GM18951 (cell line): ENCODE results near the gene DCLK1.

Experiments used
- POLR2A ChIP-seq: IDR thresholded peaks from 4 replicates; pipeline ENCODE4 v1.6.1; 2011; ENCODE audit warnings: mild to moderate bottlenecking; ENCODE audit not compliant: insufficient read length, insufficient read depth; ENCODE audit errors: extremely low read depth
- in situ Hi-C: fragments of 300-500 bp; cut with MboI; formaldehyde crosslinking; loops from one replicate; pipeline ENCODE4 v1.12.0; 2022; ENCODE audit warnings: low sequenced_read_pairs, mixed read lengths, inconsistent platforms; ENCODE audit not compliant: unreplicated experiment

The DCLK1 gene

GRCh38 chr13:35860661-35861060 is 270.5 kb downstream of the DCLK1 start:
- no peak for TF ChIP-seq POLR2A
- in situ Hi-C loops: no loop called here

GRCh38 chr13:35859981-35860380 is 271.2 kb downstream of the DCLK1 start:
- no peak for TF ChIP-seq POLR2A
- in situ Hi-C loops: no loop called here

- no peak for TF ChIP-seq POLR2A
- in situ Hi-C loops: no loop called here
Observed at GRCh38 chr13:35858665-35859064, 272.5 kb downstream of the DCLK1 start.

GRCh38 chr13:35857769-35858168 is 273.4 kb downstream of the DCLK1 start:
- in situ Hi-C loops: no loop called here
- TF ChIP-seq POLR2A: no peak

GRCh38 chr13:35856721-35857364 is 274.3 kb downstream of the DCLK1 start:
- in situ Hi-C loops: no loop called here
- TF ChIP-seq POLR2A: no peak

- in situ Hi-C loops: no loop called here
- TF ChIP-seq POLR2A: no peak
Observed at GRCh38 chr13:35856084-35856483, 275.1 kb downstream of the DCLK1 start.

GRCh38 chr13:35855531-35856019 is 275.6 kb downstream of the DCLK1 start:
- in situ Hi-C loops: no loop called here

GRCh38 chr13:35854286-35854685 is 276.9 kb downstream of the DCLK1 start:
- no peak for TF ChIP-seq POLR2A
- in situ Hi-C loops: no loop called here

More at GRCh38 chr13:35855531-35856019, 275.6 kb downstream of the DCLK1 start:
- no peak for TF ChIP-seq POLR2A

GRCh38 chr13:35851881-35852280 is 279.3 kb downstream of the DCLK1 start:
- no peak for TF ChIP-seq POLR2A
- in situ Hi-C loops: no loop called here

- in situ Hi-C loops: no loop called here
- TF ChIP-seq POLR2A: no peak
Observed at GRCh38 chr13:35851356-35851755, 279.8 kb downstream of the DCLK1 start.

- in situ Hi-C loops: no loop called here
- TF ChIP-seq POLR2A: no peak
Observed at GRCh38 chr13:35850569-35850968, 280.6 kb downstream of the DCLK1 start.

GRCh38 chr13:35849256-35849644 is 281.9 kb downstream of the DCLK1 start:
- in situ Hi-C loops: no loop called here
- TF ChIP-seq POLR2A: no peak

- no peak for TF ChIP-seq POLR2A
- in situ Hi-C loops: no loop called here
Observed at GRCh38 chr13:35848336-35849255, 282.6 kb downstream of the DCLK1 start.

- in situ Hi-C loops: no loop called here
- TF ChIP-seq POLR2A: no peak
Observed at GRCh38 chr13:35843272-35843671, 287.9 kb downstream of the DCLK1 start.

- TF ChIP-seq POLR2A: no peak
- in situ Hi-C loops: no loop called here
Observed at GRCh38 chr13:35841060-35841521, 290.1 kb downstream of the DCLK1 start.
